NOMO-1 (cell line): ENCODE results near the gene STPG2.
"Not testable (repeated sequence)": the region's sequence is repeated elsewhere in the genome, so short reads cannot be mapped to it uniquely, and the experiment has no call there.

Experiments
- DNase-seq, 2 experiments: peaks; one replicate each; lab custom pipeline; 2025; ENCODE audit not compliant: unreplicated experiment in 2 of 2; lab: John Stamatoyannopoulos, UW

Gene STPG2

GRCh38 chr4:97953171-97953941 is 189.9 kb downstream of the STPG2 start:
- no peak for DNase-seq

DNA sequence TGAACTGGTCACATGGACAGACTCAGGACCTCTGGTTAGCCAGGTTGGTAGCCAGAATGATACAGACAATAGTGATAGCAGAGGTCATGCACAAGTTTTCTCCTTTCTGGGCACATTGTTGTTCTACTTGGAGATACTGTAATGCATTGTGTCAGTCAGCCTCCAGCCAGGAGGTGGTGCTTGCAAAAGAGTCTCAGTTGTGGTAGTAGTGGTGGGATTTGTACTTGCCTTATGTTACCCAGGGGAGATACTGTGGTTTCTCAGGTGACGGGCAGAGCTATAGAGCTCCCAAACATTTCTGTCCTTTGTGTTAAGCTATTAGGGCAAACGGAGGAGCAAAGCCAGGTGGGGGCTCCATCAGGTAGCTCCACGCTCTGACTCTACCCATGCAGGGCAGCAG is 190.5 kb downstream of the STPG2 start:
- DNase-seq, result no peak

DNA sequence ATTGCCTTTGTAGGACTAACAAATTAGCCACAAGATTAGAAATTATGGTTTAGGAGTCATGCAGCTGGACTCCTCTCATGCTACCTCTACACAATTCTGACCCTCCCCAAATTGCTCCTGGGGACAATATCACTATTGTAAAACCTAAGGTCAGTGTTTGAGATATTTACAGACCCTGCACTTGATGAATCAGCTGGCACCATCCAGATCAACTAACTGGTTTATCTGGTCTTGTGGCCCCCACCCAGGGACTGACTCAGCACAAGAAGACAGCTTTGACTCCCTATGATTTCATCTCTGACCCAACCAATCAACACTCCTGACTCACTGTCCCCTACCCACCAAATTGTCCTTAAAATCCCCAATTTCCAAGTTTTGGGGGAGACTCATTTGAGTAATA is 192.4 kb downstream of the STPG2 start:
- no peak for DNase-seq

DNA sequence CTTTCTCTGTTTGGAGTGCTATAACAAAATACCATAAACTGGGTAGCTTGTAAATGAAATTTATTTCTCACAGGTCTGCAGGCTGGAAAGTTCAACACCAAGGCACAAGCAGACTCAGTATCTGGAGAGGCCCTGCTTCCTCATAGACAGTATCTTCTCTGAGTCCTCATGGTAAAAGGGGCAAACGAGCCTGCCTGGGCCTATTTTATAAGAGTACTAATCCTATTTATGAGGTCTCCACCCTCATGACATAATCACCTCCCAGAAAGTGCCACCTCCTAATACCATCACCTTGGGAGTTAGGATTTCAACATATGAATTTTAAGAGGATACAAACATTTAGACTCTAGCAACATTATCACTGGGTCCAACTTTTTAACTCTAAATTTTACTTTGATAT is 200.3 kb downstream of the STPG2 start:
- DNase-seq, result no peak

DNA sequence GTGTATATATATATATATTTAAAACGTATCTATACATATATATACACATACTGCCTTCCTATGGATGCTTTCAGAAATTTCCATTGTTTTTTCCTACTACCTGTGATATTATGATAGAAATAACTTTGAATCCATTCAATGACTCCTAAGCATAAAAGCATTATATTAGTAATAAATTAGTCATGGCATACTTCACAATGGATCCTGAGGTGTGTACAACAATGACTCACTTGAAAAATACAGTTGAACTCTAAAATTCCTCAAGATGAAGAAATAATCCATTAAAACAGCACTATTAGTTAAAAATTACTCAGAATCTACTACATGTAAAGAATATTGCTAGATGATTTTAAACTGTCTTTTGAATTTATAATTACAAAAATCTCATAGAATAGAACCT is 201.1 kb downstream of the STPG2 start:
- DNase-seq, result no peak

GRCh38 chr4:97938141-97938540 is 205.1 kb downstream of the STPG2 start:
- DNase-seq, result no peak

GRCh38 chr4:97924341-97924958 is 218.8 kb downstream of the STPG2 start:
- DNase-seq, result no peak

DNA sequence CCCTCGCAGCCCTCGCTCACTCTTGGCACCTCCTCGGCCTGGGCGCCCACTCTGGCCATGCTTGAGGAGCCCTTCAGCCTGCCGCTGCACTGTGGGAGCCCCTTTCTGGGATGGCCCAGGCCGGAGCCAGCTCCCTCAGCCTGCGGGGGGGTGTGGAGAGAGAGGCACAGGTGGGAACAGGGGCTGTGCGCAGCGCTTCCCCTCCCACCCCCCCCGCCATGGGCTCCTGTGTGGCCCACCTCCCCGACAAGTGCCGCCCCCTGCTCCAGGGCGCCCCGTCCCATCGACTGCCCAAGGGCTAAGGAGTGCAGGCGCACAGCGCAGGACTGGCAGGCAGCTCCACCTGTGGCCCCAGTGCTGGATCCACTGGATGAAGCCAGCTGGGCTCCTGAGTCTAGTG is 220.2 kb downstream of the STPG2 start:
- no peak for DNase-seq

DNA sequence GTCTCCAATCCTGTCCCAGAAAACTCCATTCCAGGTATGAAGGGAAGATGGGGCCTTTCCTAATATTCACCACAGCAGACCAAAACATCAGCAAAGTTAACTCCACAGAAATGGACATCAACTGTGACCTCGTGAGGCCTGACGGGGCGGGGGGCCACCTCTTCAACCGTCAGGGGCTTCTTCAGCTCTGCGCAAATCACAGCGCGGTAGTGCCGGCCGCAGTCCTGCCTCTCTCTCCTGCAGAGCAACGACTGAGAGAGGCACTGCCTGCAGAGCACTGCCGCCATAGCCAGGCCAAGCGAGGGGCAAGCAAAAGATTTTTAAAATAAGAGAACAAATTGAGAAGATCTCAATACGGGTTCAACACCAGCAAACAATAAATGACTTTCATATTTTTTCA is 226.2 kb downstream of the STPG2 start:
- DNase-seq, result no peak

- no peak for DNase-seq
Observed at GRCh38 chr4:97912156-97912555, 231.1 kb downstream of the STPG2 start.

DNA sequence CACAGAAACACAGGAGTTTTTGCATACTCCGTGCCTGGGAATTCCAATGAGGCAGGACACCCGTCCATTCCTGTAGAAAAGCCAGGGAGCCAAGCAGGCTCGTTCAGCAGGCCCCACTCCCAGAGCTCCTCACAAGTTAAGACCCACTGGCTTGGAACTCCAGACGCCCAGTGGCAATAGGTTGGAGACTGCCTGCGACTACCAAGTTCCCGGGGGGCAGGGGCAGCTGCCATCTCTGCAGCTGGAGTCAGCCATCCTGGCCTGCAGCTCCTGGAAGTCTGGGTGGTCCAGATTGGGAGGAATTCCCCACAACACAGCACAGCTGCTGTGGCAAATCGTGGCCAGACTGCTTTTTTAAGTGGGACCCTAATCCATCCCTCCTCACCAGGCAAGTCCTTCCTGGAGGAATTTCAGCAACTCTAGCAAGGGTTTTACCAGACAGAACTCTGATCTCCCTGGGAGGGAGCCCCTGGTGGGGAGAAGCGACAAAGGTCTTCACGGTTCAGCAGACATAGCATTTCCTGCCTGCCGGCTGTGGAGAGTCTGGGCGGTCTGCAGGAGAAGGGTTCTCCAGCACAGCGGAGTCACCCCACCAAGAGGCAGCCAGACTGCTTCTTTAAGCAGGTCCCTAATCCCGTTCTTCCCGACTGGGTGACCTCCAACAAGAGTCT is 231.9 kb downstream of the STPG2 start:
- no peak for DNase-seq

- no peak for DNase-seq
Observed at GRCh38 chr4:97910005-97910404, 233.3 kb downstream of the STPG2 start.

DNA sequence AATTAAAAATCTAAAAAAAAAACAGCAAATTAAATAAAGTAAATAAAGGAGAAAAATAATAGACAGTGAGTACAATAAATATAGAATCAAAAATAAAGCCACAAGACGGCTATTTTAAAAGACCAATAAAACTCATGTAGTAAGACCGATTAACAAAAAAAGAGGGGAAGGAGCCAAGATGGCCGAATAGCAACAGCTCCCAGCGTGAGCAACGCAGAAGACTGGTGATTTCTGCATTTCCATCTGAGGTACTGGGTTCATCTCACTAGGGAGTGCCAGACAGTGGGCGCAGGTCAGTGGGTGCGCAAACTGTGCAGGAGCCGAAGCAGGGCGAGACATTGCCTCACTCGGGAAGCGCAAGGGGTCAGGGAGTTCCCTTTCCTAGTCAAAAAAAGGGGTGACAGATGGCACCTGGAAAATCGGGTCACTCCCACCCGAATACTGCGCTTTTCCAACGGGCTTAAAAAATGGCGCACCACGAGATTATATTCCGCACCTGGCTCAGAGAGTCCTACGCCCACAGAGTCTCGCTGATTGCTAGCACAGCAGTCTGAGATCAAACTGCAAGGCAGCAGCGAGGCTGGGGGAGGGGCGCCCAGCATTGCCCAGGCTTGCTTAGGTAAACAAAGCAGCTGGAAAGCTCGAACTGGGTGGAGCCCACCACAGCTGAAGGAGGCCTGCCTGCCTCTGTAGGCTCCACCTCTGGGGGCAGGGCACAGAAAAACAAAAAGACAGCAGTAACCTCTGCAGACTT is 239.7 kb downstream of the STPG2 start:
- not testable (repeated sequence) for DNase-seq

DNA sequence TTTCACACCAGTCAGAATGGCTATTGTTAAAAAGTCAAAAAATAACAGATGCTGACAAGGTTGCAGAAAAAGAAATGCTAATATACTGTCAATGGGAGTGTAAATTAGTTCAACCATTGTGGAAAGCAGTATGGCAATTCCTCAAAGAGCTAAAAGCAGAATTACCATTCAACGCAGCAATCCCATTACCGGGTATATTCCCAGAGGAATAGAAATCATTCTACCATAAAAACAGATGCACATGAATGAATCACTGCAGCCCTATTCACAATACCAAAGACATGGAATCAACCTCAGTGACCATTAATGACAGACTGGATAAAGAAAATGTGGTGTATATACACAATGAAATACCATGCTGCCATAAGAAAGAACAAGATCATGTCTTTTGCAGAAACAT is 243.0 kb downstream of the STPG2 start:
- no peak for DNase-seq

GRCh38 chr4:97892592-97893266 is 250.5 kb downstream of the STPG2 start:
- no peak for DNase-seq

DNA sequence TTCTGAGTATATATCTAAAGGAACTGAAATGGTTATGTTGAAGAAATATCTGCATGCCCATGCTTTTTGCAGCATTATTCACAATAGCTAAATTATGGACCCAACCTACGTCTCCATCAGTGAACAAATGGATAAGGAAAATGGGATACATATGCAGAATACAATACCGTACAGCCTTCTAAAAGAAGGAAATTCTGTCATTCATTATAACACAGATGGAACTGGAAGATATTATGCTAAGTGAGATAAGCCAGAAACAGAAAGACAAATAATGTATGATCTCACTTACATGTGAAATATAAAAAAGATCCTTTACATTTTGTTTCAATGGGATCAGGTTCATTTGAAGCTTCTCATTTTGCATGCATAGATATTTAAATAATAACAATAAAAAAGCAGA is 263.3 kb downstream of the STPG2 start:
- DNase-seq, result no peak

DNA sequence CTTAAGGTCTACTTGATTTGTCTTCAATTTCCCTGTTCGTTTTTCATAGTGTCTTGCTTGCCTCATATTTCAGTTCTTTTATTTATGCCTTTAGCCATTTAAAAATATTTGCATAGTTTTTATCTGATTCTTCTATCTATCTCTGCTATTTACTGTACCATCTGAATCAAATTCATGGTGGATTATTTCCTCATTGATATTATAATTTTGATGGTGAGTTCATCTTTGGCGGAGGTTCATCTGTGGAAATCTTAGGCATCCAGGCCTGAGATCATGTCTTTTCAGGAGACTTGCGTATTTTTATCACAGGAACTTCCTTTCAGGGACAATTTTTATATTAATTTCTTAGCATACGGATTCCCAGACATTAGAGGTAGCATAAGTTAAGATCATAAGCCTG is 275.2 kb downstream of the STPG2 start:
- no peak for DNase-seq

- DNase-seq, result no peak
Observed at GRCh38 chr4:97867557-97868091, 275.7 kb downstream of the STPG2 start.

GRCh38 chr4:97866821-97867556 is 276.3 kb downstream of the STPG2 start:
- DNase-seq, result no peak

- no peak for DNase-seq
Observed at GRCh38 chr4:97851115-97851514, 292.2 kb downstream of the STPG2 start.
